ENCODE measurements around the gene SAP130. TPM values are rescaled to one million over a fixed set of nuclear protein-coding genes. Genes with fewer than 3 reads are reported as not detected.
A peak's percentile ranks its signal among the peaks of the same experiment; 100 is the strongest.

SAP130 gene
- total RNA-seq, 2 donors from 2014 or later, result 47.7 to 58.9 TPM

GRCh38 chr2:128012698-128013097 is 15.2 kb downstream of the SAP130 start:
- Histone ChIP-seq H3K36me3 (ENCODE audit: control insufficient read depth, insufficient read depth, low read length) (peaks cover 100% of the 10 kb centered on the region), H3K27ac (ENCODE audit: low read depth, low read length) (no peak overlapping the region), H3K9me3 (ENCODE audit: control insufficient read depth, low read length) (no peaks in the 10 kb centered on the region), H3K4me1 (ENCODE audit: control insufficient read depth, insufficient read depth, low read length) (no peaks in the 10 kb centered on the region), H3K4me3 (ENCODE audit: low read length) (no peak overlapping the region), H3K27me3 (ENCODE audit: control insufficient read depth, insufficient read depth, low read length, poor library complexity, severe bottlenecking) (no peaks in the 10 kb centered on the region), H3K9ac (ENCODE audit: extremely low read depth, low read length, poor library complexity, severe bottlenecking) (no peak overlapping the region)
- peaks cover 83% of the 10 kb centered on the region for H3K36me3 Mint-ChIP-seq (ENCODE audit: low read depth)
- DNase-seq, result no peak
- no peaks in the 10 kb centered on the region for H3K27me3 Mint-ChIP-seq (ENCODE audit: insufficient read depth)
- 95 to 100% methylated on average over 2 to 3 of the region's 3 CpGs for WGBS, 2 experiments (ENCODE audit: insufficient coverage in 1 of 2, insufficient read length in 1 of 2)
- no peak overlapping the region for H3K4me3 Mint-ChIP-seq
- no peaks in the 10 kb centered on the region for H3K9me3 Mint-ChIP-seq
- H3K4me1 Mint-ChIP-seq, result no peaks in the 10 kb centered on the region
- no peak for TF ChIP-seq CTCF (conservative IDR thresholded peaks at IDR 0.05)
- H3K27ac Mint-ChIP-seq, result no peak overlapping the region

GRCh38 chr2:128008074-128008672 is 19.7 kb downstream of the SAP130 start:
- Histone ChIP-seq H3K27me3 (ENCODE audit: control insufficient read depth, insufficient read depth, low read length, poor library complexity, severe bottlenecking) (no peaks in the 10 kb centered on the region), H3K9me3 (ENCODE audit: control insufficient read depth, low read length) (no peaks in the 10 kb centered on the region), H3K4me1 (ENCODE audit: control insufficient read depth, insufficient read depth, low read length) (no peaks in the 10 kb centered on the region), H3K9ac (ENCODE audit: extremely low read depth, low read length, poor library complexity, severe bottlenecking) (no peak overlapping the region), H3K27ac (ENCODE audit: low read depth, low read length) (no peak overlapping the region), H3K4me3 (ENCODE audit: low read length) (no peak overlapping the region), H3K36me3 (ENCODE audit: control insufficient read depth, insufficient read depth, low read length) (peaks cover 96% of the 10 kb centered on the region)
- Mint-ChIP-seq H3K9me3 (no peaks in the 10 kb centered on the region), H3K36me3 (ENCODE audit: low read depth) (peaks cover 77% of the 10 kb centered on the region), H3K27ac (peak overlapping the region; percentile 2), H3K27me3 (ENCODE audit: insufficient read depth) (no peaks in the 10 kb centered on the region), H3K4me3 (no peak overlapping the region), H3K4me1 (no peaks in the 10 kb centered on the region)
- no peak for DNase-seq
- WGBS, 2 experiments (ENCODE audit: insufficient coverage in 1 of 2, insufficient read length in 1 of 2), result 89 to 94% methylated on average over 4 to 6 of the region's 6 CpGs
- no peak for TF ChIP-seq CTCF (conservative IDR thresholded peaks at IDR 0.05)

GRCh38 chr2:128004509-128004908 is 23.4 kb downstream of the SAP130 start:
- no peak for DNase-seq
- Histone ChIP-seq H3K4me1 (ENCODE audit: control insufficient read depth, insufficient read depth, low read length) (no peaks in the 10 kb centered on the region), H3K36me3 (ENCODE audit: control insufficient read depth, insufficient read depth, low read length) (peaks cover 94% of the 10 kb centered on the region), H3K4me3 (ENCODE audit: low read length) (no peak overlapping the region), H3K9ac (ENCODE audit: extremely low read depth, low read length, poor library complexity, severe bottlenecking) (no peak overlapping the region), H3K27me3 (ENCODE audit: control insufficient read depth, insufficient read depth, low read length, poor library complexity, severe bottlenecking) (no peaks in the 10 kb centered on the region), H3K9me3 (ENCODE audit: control insufficient read depth, low read length) (no peaks in the 10 kb centered on the region), H3K27ac (ENCODE audit: low read depth, low read length) (no peak overlapping the region)
- WGBS, 2 experiments (ENCODE audit: insufficient coverage in 1 of 2, insufficient read length in 1 of 2), result 94 to 100% methylated on average over 2 of the region's 2 CpGs
- Mint-ChIP-seq H3K36me3 (ENCODE audit: low read depth) (peaks cover 77% of the 10 kb centered on the region), H3K4me1 (no peaks in the 10 kb centered on the region), H3K4me3 (no peak overlapping the region), H3K27ac (no peak overlapping the region), H3K9me3 (no peaks in the 10 kb centered on the region), H3K27me3 (ENCODE audit: insufficient read depth) (no peaks in the 10 kb centered on the region)
- TF ChIP-seq CTCF (conservative IDR thresholded peaks at IDR 0.05), result no peak
